Heart right ventricle (tissue), 16 donors: ENCODE data around the gene ANAPC5. TPM values are rescaled to one million over a fixed set of nuclear protein-coding genes. Genes with fewer than 3 reads are reported as not detected.

Experiments used
- ATAC-seq, 8 donors: fragments of 200-7000 bp; cut with Tn5 transposase; one replicate each; pipeline ENCODE4 v1.9.1; 2020; ENCODE audit warnings: mild to moderate bottlenecking in 8 of 8, moderate library complexity in 8 of 8, moderate number of reproducible peaks in 1 of 8
- DNase-seq, 2 donors: peaks; one replicate each; pipeline ENCODE4 v3.0.0-alpha.2; 2020
- H3K27ac ChIP-seq, 10 donors: fragments of 200-600 bp; sonication (generic) in 2 of 10; one replicate each; pipeline versions ENCODE4 v1.5.0 to v1.8.0; 2020 to 2022; ENCODE audit warnings: mild to moderate bottlenecking in 3 of 10
- H3K27me3 ChIP-seq, 7 donors: fragments of 200-600 bp; one replicate each; pipeline ENCODE4 v1.8.0; 2021 to 2022; ENCODE audit warnings: mild to moderate bottlenecking in 2 of 7
- H3K36me3 ChIP-seq, 9 donors: fragments of 200-600 bp; sonication (generic) in 1 of 9; one replicate each; pipeline versions ENCODE4 v1.5.0 to v1.8.0; 2020 to 2022; ENCODE audit warnings: mild to moderate bottlenecking in 2 of 9
- H3K4me1 ChIP-seq, 9 donors: fragments of 200-600 bp; sonication (generic) in 1 of 9; one replicate each; pipeline versions ENCODE4 v1.5.0 to v1.8.0; 2020 to 2022; ENCODE audit warnings: mild to moderate bottlenecking in 4 of 9
- H3K4me3 ChIP-seq, 10 donors: fragments of 200-600 bp; sonication (generic) in 2 of 10; one replicate each; pipeline versions ENCODE4 v1.5.0 to v1.8.0; 2020 to 2022; ENCODE audit warnings: mild to moderate bottlenecking in 7 of 10, moderate library complexity in 2 of 10
- H3K9me3 ChIP-seq, 11 donors: fragments of 200-600 bp in 10 of 11; sonication (generic) in 2 of 11; one replicate each; pipeline versions ENCODE4 v1.5.0 to v1.8.0; 2013 to 2022; ENCODE audit warnings: mild to moderate bottlenecking in 2 of 11, control low read depth in 1 of 11, moderate library complexity in 1 of 11
- CTCF ChIP-seq, 9 donors: fragments of 200-600 bp; sonication (generic) in 2 of 9; IDR thresholded peaks; one replicate each; pipeline versions ENCODE4 v1.5.0 to v1.8.0; 2021 to 2022; ENCODE audit warnings: antibody characterized with exemption in 9 of 9, mild to moderate bottlenecking in 5 of 9, moderate library complexity in 1 of 9
- WGBS, 2 donors: extraction: QIAGEN DNeasy Blood & Tissue Kit; methylation state at CpG; one replicate each; pipeline ENCODE4 v1.1.7; 2013; ENCODE audit warnings: inconsistent platforms in 1 of 2; 5-methylcytosine and 5-hydroxymethylcytosine counted together
- intact Hi-C, 10 donors: fragments of 100-400 bp; cut with DNase I; formaldehyde crosslinking; loops; one replicate each; pipeline versions ENCODE4 v1.11.1 to v1.14.2; 2022
- polyA plus RNA-seq, 2 donors: library from polyadenylated mRNA; stranded (reverse); fragments of 200-250 nt; gene quantifications; one replicate each; pipeline ENCODE4 v1.2.3, GENCODE V29; 2013
- total RNA-seq, 10 donors: library from RNA; stranded (reverse); fragmentation: NEBNext Ultra II Directional in 3 of 10; extraction: Animal tissue kit (Norgen Biotek cat#: 25700) in 3 of 10; gene quantifications; one replicate each; pipeline versions ENCODE4 v1.2.1 to v1.2.4, GENCODE V29; 2021 to 2023
- donor health status: Arrhythmogenic right ventricular cardiomyopathy.
- donor health status: ischemic (EF 13 %, LVEDD 7.1; RV severe dilation, severe dysfunction).
- donor health status: healthy with polysubstance abuse.
- donor health status: DM: no; HTN: yes; CAD: no.
- donor health status: DM: no; HTN: no; CAD: no.
- donor health status: ischemic (EF 25% LVEDD 6.9; RV normal size, moderate dysfunction).
- donor health status: ischemic (EF 25% LVEDD 5.7; RV mildly dilated, moderate dysfunction).
- donor health status: healthy.
- donor health status: DM: yes; HTN: yes; CAD: no.
- donor health status: Ischemic cardiomyopathy.
- donor health status: ischemic (EF 35%, LVEDD 5.7; RV mildly dilated, moderate dysfunction).
- donor health status: nonischemic (EF 11% LVEDD 7.7; RV severe dilation, severe dysfunction).
- donor health status: DM: yes; HTN: yes; CAD: no.
- donor health status: PGD.
- donor health status: ischemic (EF 29% LVEDD 5.4; RV normal size, mild dysfunction).
- donor health status: nonischemic (EF 23%, LVEDD 6.1; RV moderate dilation, normal function).

Gene ANAPC5
- total and polyA plus RNA-seq, 12 donors: 50.2 to 82.4 (median 57.0) TPM

GRCh38 chr12:121364683-121365121 is 12.5 kb upstream of the ANAPC5 start:
- no peaks in the 10 kb centered on the region for H3K4me1 ChIP-seq
- H3K36me3 ChIP-seq: no peaks in the 10 kb centered on the region
- ATAC-seq: no peak
- no peak overlapping the region for H3K27ac ChIP-seq
- DNase-seq: no peak
- intact Hi-C loops: no loop called here
- no peak overlapping the region for H3K4me3 ChIP-seq
- peaks cover 0 to 30% (median 6%) of the 10 kb centered on the region in 7 donors for H3K27me3 ChIP-seq
- no peak for TF ChIP-seq CTCF (IDR thresholded peaks at IDR 0.05)
- H3K9me3 ChIP-seq: no peaks in the 10 kb centered on the region
- 55 to 63% methylated on average over 5 of the region's 5 CpGs for WGBS, 2 donors

- 73% methylated on average over 3 of the region's 3 CpGs for WGBS, 2 donors
- Histone ChIP-seq H3K9me3 (no peaks in the 10 kb centered on the region), H3K36me3 (no peaks in the 10 kb centered on the region), H3K27ac (no peak overlapping the region), H3K4me1 (peaks cover 0 to 5% (median 3%) of the 10 kb centered on the region in 9 donors), H3K27me3 (peaks cover 0 to 6% (median 0%) of the 10 kb centered on the region in 7 donors), H3K4me3 (no peak overlapping the region)
- ATAC-seq (no peak), DNase-seq (no peak)
- intact Hi-C loops: no loop called here
- TF ChIP-seq CTCF (IDR thresholded peaks at IDR 0.05): no peak
Observed at GRCh38 chr12:121358073-121358472, 5.9 kb upstream of the ANAPC5 start.

- H3K4me3 ChIP-seq: no peak overlapping the region
- H3K9me3 ChIP-seq: no peaks in the 10 kb centered on the region
- H3K36me3 ChIP-seq: no peaks in the 10 kb centered on the region
- H3K27ac ChIP-seq: no peak overlapping the region
- intact Hi-C loops: no loop called here
- TF ChIP-seq CTCF (IDR thresholded peaks at IDR 0.05): no peak
- ATAC-seq (no peak), DNase-seq (no peak)
- peaks cover 0 to 8% (median 6%) of the 10 kb centered on the region in 9 donors for H3K4me1 ChIP-seq
- no peaks in the 10 kb centered on the region for H3K27me3 ChIP-seq
- WGBS, 2 donors: 70 to 77% methylated on average over 4 of the region's 4 CpGs
Observed at GRCh38 chr12:121357331-121357730, 5.1 kb upstream of the ANAPC5 start.

- WGBS, 2 donors: 75 to 79% methylated on average over 3 of the region's 3 CpGs
Observed at GRCh38 chr12:121356657-121357056, 4.4 kb upstream of the ANAPC5 start.

More at GRCh38 chr12:121356657-121357056, 4.4 kb upstream of the ANAPC5 start:
- intact Hi-C loops: no loop called here
- no peak for TF ChIP-seq CTCF (IDR thresholded peaks at IDR 0.05)
- H3K27me3 ChIP-seq: no peaks in the 10 kb centered on the region
- no peak overlapping the region for H3K4me3 ChIP-seq
- no peaks in the 10 kb centered on the region for H3K9me3 ChIP-seq
- no peak overlapping the region for H3K27ac ChIP-seq
- no peak for DNase-seq
- peaks cover 0 to 8% (median 6%) of the 10 kb centered on the region in 9 donors for H3K4me1 ChIP-seq
- no peaks in the 10 kb centered on the region for H3K36me3 ChIP-seq
- no peak for ATAC-seq
